CD4-positive, alpha-beta T cell treated with Interleukin-6 at 100 ng/mL for 8 hours (primary cell): ENCODE data around the gene WDFY2.
"Not testable (repeated sequence)": the region's sequence is repeated elsewhere in the genome, so short reads cannot be mapped to it uniquely, and the experiment has no call there.

Experiments
- DNase-seq: peaks from one replicate; pipeline ENCODE4 v3.0.0-alpha.2; 2020; ENCODE audit warnings: mixed read lengths, low spot score

The WDFY2 gene

DNA sequence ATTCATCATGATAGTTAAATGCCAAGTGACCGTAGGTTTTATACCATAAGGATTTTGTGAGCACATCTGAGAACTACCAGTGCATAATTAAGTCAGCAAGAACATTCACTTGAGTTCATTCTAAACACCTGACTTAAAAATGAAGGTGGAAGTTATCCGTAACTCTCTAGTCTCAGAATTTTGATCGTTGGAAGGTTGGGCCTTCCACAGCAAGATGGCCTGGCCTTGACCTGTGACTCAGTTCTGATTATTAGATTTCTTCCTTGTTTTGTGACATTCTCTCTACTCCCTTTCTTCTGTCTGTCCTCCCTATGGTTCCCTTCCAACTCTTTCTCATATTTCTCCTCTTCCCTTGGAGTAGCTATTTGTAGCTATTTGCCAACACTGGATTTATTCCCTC is 20.0 kb upstream of the WDFY2 start:
- no peak for DNase-seq

DNA sequence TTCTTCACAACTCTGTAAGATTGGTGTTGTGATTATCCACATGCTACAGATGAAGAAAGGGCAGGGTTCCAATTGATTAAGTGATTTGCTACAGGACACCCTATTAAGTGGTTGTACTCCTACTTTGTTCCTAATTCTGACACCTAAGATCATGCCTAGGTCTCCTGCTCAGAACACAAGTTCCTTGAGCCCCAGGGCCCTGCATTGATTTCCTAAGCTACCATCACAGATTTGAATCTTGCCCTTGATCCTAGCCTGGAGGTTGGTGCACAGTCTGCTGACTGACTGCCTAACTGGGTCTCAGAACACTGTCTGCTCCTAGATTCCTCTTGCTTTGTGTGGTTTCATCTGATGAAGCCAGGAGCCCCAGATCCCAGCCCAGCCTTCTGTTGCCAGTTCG is 19.6 kb upstream of the WDFY2 start:
- DNase-seq, result no peak

DNA sequence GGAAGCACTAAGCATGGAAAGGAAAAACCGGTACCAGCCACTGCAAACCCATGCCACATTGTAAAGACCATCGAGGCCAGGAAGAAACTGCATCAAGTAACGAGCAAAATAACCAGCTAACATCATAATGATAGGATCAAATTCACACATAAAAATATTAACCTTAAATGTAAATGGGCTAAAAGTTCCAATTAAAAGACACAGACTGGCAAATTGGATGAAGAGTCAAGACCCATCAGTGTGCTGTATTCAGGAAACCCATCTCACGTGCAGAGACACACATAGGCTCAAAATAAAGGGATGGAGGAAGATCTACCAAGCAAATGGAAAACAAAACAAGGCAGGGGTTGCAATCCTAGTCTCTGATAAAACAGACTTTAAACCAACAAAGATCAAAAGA is 15.3 kb upstream of the WDFY2 start:
- DNase-seq, result not testable (repeated sequence)

DNA sequence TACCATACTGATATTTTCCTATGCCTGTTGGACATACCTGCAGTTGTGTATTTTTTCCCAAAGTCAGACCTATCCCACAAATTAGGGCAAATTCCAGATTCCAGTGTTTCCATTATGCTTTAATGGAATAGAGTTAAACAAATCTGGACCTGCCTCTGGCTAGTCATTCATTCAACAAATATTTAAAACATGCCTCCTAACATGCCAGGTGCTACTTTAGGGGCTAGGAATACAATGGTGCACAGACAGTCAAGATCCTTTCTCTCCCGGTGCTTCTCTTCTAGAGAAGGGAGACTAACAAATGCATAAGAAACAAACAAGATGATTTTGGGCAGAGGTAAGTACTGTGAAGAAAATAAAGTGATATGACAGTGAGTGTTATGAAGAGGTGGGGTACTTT is 7.5 kb upstream of the WDFY2 start:
- no peak for DNase-seq

DNA sequence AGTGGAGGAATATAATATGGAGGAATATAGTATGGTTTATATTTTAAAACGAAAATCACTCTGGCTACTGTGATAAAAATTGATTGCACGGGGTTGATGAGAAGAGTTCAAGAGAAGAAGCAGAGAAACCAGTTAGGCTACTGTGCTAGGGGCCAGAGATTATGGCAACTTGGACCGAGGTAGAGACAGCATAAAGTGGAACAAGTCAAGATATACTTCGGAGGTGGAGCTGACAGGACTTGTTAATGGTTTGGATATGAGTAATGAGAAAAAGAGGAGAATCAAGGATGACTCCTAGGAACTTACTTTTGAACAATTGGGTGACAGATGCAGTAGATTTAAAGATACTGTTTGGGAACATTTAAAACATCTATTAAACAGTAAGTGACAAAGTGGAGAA is 6.6 kb upstream of the WDFY2 start:
- no peak for DNase-seq

DNA sequence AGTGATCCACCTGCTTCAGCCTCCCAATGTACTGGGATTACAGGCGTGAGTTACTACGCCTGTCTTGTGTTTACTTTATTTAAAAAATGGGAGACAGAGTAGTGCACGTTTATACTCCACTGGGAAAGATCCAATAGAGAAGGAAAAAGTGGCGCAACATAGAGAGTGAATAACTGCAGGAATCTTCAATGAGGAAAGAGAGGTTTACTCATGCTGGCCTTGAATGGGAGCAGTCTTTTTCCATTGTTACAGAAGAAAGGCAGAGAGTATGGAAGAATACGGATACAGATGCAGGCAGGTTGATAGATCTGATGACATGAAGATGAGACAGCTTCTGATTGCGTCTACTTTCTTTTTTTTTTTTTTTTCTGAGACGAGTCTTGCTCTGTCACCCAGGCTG is 4.6 kb upstream of the WDFY2 start:
- DNase-seq, result no peak

DNA sequence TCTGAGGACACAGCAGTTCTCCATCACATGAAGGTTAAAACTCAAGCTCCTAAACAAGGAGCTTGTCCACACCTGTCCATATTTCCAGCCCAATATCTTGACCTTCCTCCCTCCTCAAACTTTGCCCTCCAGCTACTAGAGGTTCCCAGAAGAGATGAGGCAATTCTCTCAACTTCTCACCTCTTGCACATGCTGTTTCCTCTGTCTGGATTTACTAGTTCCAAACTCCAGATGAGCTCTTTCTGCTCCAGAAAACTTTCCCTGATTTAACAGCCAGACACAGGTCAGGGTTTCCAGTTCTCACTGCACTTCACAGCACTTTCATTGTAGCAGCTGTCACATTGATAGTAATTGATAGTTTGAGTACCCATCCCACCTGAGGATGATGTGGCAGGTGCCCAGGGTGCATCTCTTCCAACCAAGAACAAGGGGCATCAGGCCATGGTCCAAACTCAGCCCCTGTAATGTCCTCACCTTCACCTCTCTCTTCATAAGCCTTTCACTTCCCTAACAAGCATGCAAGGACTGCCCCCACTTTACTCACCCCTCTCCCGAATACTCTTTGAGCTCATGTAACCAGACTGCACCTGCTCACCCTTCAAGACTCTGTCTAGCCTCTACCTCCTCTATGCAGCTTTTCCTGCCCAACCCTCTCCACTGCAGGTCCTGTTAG is 3.0 kb upstream of the WDFY2 start:
- DNase-seq, result no peak

DNA sequence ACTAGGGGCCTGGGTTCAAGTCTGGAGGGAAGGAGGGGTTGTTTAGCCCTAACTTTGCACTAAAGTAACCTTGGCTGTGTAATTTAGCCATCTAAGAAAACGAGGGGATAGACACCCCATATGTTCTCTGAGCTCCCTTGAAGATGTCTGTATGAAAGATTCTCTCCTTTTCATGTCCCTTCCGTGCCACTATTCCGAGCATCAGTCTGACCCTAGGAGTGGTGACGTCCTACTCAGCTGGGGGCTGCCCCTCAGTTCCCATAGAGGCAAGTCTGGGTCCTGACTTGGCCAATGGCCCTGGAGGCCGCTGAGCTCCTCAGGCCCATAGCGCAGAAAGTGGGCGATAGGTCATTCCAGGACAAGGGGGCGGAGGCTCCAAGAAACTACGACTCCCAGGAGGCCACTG is 790 bp upstream of the WDFY2 start:
- no peak for DNase-seq

DNA sequence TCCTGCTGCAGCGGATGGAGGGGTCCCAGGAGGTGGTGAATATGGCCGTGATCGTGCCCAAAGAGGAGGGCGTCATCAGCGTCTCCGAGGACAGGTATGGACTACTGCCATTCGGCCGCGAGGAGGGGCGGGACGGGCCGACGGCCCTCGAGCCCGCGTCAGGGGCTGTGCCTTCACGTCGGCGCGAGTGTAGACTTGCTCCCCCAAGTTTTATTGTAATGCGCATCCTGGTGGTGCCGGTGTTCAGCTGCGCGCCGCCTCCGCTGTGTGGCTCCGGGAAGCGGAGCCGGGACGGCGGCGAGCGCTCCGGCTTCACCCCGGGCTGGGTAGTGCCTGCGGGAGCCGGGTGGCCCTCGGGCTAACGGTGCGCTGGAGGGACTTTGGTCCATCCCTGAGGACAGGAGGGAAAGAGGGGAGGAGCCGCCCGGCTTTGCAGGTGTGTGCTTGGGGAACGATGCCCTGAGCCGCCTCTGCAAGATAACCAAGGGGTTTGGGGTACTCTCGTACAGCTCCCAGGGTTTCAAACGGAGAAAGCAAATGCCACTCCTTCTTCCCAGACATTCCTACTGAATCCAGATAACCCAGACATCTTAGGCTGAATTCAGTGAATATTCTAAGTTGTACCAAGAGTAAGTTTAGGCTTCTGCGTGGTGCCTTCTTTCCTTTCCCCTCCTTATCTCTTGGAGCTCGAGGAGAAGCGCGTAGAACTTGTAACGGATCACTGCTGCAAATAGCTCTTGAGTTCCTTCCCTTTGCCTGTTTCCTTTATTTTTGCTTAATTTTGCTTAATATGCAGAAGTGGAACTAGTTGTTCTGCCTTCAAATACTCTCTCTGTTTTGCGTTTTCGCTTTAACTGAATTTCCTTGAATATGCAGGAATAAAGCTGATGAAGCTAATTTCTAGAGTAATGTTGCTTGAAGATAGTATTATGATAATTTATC is 740 bp downstream of the WDFY2 start:
- DNase-seq, result peak; percentile 58

DNA sequence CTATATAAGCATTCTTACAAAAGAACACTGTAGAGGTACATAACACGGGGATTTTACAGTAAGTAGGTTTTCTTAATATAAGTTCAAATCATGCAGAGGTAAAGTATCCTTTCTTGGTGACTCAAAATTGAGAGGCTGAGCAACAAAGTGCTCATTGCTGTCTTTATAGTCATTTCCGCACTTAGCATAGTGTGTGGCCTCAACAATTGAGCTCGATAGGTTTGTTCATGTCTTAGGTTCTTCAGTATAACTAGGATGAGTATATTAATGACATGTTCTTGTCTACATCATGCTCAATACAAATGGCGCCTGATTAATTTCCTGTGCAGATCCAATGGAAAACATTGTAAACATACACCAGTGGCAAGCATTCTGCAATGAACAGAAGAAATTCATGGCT is 1.4 kb downstream of the WDFY2 start:
- no peak for DNase-seq

DNA sequence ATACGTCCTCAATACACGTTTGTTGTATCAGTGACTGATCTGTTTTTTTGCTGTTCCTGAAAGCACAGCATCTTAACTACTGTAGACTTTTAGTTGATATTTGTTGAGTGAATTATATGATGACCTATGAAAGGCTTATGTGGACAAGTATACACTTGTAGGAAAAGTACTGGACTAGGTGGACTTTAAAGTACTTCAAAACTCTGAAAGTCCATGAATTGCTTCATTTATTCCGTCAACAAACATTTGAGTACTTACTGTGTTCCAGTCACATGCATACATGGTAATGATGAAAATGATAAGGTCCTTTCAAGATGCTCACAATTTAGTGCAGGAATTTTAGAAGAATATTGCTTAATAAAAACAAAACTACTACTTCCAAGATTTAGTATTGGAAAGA is 3.1 kb downstream of the WDFY2 start:
- DNase-seq, result no peak

DNA sequence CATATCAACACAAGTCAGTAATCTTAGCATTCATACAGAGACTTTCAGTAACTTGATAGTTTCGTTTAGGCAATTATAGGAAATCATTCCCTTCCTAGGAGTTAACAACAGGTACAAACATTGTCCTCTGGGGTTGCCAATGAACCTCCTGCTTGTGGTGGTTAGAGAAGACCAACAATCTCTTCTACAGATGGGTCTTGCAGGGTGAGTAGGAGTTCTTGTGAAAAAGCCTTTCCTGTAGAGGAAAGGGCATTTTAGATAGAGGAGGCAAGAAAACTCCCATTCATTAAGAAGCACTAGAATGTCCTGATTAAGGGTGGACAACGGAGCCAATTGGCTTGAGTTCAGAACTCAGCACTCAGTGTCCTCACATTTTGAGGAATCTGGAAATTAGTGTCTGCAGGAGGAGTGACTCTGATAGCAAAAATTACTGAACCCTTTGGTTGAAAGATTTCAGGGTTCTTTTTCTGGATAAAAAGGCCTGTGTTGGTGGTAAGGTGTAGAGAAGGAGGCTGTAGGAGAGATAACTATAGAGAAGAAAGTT is 4.2 kb downstream of the WDFY2 start:
- DNase-seq, result no peak

DNA sequence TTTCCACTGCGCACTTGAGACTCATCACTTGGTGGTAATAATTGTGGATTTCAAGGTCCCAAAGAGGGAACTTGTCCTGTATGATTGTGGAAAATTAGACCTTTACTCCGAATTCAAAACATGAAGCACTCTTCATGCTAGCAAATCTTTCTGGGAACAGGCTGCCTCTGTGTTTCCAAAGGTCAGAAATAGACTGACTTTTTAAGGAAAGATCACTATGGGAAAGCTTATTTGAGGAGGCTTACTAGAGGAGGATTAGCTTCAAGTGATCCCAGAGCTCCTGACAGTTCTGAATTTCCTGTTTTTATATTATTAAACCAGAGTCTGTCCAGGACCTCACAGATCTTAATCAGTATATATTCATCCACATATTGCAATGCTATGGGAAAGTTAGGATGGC is 5.5 kb downstream of the WDFY2 start:
- no peak for DNase-seq

DNA sequence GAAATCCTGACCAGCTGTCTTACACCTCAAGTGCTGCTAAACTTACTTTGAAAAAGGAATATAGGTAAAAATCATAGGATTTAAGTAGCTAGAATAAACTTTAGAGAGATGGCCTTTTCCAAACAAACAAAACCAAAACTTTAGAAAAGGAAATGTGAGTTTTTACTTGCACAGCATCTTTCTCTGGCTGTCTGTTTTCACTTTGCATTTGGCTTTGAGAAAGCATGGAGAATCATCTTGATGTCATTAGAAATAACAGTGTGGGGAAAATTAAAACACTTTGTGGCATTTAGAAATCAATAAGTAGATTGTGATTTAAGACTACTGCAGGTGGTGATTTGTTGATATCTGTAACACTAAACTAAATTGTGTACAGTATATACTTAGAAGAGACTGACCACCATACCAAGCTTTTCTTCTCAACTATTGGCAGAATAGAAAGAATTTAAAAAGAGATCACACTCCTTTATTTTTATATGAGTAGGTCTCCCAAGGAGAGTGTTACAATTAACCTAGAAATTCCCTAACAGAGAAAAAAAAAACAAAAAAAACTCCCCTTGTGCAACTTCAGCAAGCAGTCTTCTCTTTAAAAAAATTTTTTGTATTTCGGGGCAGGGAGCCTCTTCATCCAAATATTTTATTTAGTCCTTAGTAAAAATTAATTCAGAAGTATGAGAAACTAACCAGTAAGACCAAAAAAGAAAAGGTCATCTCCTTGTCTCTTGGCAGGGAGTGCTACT is 6.1 kb downstream of the WDFY2 start:
- no peak for DNase-seq

DNA sequence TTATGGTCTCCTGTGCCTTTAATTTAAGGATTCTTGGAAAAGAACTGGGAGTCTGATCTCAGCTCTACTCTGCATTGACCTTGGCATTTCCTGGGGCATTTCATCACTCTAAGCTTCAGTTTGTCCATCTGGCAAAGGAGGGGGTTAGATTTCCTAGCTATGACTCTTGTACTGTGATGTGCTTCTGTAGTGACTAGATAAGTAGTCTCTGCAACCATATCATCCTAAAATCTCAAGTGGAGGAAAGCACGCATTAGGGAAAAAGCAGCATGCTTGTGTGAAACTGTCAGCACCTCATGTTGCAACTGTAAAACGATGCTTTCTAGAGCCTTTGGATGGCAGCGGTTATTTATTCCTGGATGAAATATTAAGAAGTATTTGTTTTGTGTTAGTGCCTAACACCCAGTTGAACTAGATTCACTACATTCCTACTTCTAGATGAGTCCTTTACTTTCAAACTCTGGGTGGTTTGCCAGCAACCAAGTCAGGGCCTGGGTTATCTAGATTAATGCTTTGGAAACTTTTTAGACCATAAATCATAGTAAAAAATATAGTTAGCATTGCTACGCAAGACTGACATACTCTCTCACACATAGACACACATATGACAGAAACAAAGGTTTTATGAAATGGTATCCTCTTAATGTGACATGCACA is 6.8 kb downstream of the WDFY2 start:
- DNase-seq, result no peak

DNA sequence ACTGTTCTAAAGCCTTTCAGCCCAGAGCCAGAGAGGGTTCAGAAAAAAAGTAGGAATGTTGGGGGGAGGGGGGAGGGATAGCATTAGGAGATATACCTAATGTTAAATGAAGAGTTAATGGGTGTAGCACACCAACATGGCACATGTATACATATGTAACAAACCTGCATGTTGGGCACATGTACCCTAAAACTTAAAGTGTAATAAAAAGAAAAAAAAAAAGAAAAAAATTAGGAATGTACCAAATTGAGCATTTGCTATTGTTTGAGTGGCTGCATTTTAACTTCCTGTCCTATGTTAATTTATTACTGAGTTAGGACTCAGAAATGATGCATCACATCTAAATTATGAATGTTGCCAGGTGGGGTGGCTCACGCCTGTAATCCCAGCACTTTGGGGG is 7.7 kb downstream of the WDFY2 start:
- DNase-seq, result not testable (repeated sequence)

DNA sequence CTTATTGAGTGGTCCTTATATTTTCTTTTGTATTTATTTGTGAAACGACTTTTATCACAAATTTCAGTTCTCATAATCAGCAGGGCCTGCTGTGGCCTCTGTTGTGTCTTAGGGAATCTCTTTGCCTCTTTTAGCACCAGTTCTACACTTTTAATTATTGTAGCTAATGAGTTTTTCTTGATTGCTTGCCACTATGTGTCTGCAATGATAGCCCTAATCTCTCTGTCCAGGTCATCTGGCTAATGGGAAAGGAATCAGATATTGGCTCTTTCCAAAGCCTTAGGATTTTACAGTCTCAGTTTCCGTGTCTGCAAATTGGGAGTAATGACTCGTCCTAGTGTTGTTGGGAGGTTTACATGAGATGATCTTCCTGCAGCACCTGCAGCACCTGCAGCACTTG is 10.2 kb downstream of the WDFY2 start:
- DNase-seq, result no peak

DNA sequence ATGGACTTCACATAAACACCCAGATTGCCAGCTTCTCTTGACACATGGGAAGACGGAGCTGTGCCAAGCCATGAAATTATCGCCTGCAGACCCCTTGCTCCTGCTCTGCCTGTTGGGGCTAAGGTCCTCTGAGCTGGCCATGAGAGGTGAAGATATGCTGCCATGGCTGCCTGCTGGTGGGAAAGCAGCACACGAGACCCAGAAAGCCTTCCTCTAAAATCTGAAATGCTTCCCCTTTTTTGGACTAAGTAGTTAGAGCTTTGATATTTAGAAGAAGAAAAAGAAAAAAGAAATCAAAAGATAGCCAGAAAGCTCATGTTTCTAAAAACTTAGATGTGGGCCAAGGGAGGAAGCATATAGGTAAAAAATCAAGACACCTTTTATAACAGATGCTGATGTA is 11.2 kb downstream of the WDFY2 start:
- no peak for DNase-seq

DNA sequence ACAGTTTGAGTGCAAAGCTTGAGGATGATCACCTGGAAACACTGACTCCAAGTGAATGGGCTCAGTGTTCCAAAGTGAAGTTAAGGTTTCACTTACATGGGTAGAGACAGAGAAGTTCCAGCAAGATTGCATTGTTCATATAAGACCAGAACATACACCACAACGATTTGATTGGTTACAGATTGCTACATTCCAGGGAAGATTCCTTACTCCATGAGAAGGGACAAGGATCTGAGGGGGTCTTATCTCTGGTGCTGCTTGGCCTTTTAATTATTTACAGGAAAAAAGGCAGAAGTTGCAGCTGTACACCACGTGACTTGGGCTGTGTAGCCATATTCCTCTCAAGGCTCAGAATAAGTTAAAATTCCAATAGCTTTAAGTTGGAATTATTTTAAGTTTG is 12.3 kb downstream of the WDFY2 start:
- DNase-seq, result no peak

DNA sequence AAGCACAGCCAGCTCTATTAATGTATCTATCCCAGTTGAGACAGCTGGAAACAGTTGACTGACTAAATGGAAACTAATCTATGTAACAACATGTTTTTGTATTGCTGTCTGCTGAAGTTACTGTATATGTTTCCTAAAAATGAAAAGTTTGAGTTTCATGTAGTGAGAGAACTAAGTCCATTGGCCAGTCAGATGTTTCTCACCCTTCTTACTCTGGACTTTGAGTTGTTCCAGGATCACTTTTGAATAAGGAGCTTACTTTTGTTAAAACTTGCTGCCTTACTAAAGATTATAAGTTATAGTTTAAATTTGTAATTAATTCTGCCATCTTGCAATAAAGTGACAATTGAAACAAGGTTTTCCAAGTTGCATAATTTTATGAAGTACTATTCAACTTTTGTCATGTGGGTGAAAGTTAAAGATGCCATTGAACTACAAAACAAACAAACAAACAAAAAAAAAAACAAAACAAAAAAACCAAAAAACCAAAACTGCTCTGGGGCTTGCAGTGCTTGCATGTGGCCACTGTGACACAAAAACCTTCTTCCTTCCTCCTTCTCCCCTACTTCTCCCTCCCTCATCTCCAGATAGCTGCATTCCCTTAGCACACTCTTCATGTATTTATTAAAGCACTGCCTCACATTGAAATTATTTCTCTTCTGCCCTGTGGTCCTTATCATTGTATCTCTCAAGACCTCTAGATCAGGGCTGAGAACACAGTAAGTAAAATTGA is 15.3 kb downstream of the WDFY2 start:
- no peak for DNase-seq

DNA sequence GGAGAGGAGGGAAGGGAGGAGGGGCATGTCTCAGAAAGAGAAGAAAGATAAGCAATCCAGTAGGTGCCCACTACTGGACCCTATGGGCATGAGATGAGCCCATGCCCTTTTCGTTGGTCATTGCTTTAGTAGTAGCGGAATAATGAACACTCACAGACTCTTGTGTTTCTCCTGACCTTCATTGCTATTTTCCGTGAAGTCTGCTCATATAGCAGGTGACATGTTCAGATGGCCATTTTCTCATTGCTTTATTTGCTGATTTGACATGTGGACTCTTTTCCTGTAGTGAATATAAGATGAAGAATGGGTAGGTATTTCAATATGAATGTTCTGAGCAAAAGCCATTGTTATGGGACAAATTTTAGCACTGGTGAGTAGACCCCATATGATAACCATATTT is 16.4 kb downstream of the WDFY2 start:
- DNase-seq, result no peak
